Measurements from ENCODE around the gene SHQ1.
"Not testable (repeated sequence)": the region's sequence is repeated elsewhere in the genome, so short reads cannot be mapped to it uniquely, and the experiment has no call there.

Gene SHQ1

GRCh38 chr3:72727172-72727571 lies 121.1 kb downstream of the SHQ1 start:
- no peak for DNase-seq (ENCODE audit: low read depth, low spot score)
- Histone ChIP-seq H3K27ac (no peak overlapping the region), H3K36me3 (ENCODE audit: insufficient read depth, low read length) (no peaks in the 10 kb centered on the region), H3K9me3 (ENCODE audit: low read depth, low read length) (no peaks in the 10 kb centered on the region), H3K4me3 (no peak overlapping the region), H3K9ac (ENCODE audit: insufficient read length) (no peak overlapping the region)
- TF ChIP-seq POLR2AphosphoS5 (IDR thresholded peaks at IDR 0.05; ENCODE audit: borderline replicate concordance, low read depth, low read length) (no peak), FOXP2 (optimal IDR thresholded peaks at IDR 0.05; ENCODE audit: control extremely low read depth, extremely low read length, insufficient read depth) (no peak), EZH2 (IDR thresholded peaks at IDR 0.05) (no peak)

- no peak for DNase-seq (ENCODE audit: low read depth, low spot score)
- H3K4me3 ChIP-seq: no peak overlapping the region
These were observed 123.0 kb downstream of the SHQ1 start for GRCh38 chr3:72725229-72725628.

GRCh38 chr3:72724070-72724469 lies 124.2 kb downstream of the SHQ1 start:
- Histone ChIP-seq H3K4me3 (no peak overlapping the region), H3K36me3 (ENCODE audit: insufficient read depth, low read length) (no peaks in the 10 kb centered on the region), H3K9me3 (ENCODE audit: low read depth, low read length) (no peaks in the 10 kb centered on the region), H3K27ac (no peak overlapping the region), H3K9ac (ENCODE audit: insufficient read length) (no peak overlapping the region)
- TF ChIP-seq FOXP2 (optimal IDR thresholded peaks at IDR 0.05; ENCODE audit: control extremely low read depth, extremely low read length, insufficient read depth) (no peak), POLR2AphosphoS5 (IDR thresholded peaks at IDR 0.05; ENCODE audit: borderline replicate concordance, low read depth, low read length) (no peak), EZH2 (IDR thresholded peaks at IDR 0.05) (no peak)
- DNase-seq (ENCODE audit: low read depth, low spot score): no peak

More at GRCh38 chr3:72725229-72725628, 123.0 kb downstream of the SHQ1 start:
- Histone ChIP-seq H3K9me3 (ENCODE audit: low read depth, low read length) (no peaks in the 10 kb centered on the region), H3K36me3 (ENCODE audit: insufficient read depth, low read length) (no peaks in the 10 kb centered on the region), H3K27ac (no peak overlapping the region), H3K9ac (ENCODE audit: insufficient read length) (no peak overlapping the region)
- no peak for TF ChIP-seq EZH2 (IDR thresholded peaks at IDR 0.05)
- no peak for TF ChIP-seq FOXP2 (optimal IDR thresholded peaks at IDR 0.05; ENCODE audit: control extremely low read depth, extremely low read length, insufficient read depth)
- no peak for TF ChIP-seq POLR2AphosphoS5 (IDR thresholded peaks at IDR 0.05; ENCODE audit: borderline replicate concordance, low read depth, low read length)

- Histone ChIP-seq H3K9ac (ENCODE audit: insufficient read length) (no peak overlapping the region), H3K27ac (peak overlapping the region; percentile 85), H3K9me3 (ENCODE audit: low read depth, low read length) (no peaks in the 10 kb centered on the region), H3K4me3 (no peak overlapping the region), H3K36me3 (ENCODE audit: insufficient read depth, low read length) (no peaks in the 10 kb centered on the region)
- DNase-seq (ENCODE audit: low read depth, low spot score): no peak
- TF ChIP-seq FOXP2 (optimal IDR thresholded peaks at IDR 0.05; ENCODE audit: control extremely low read depth, extremely low read length, insufficient read depth) (no peak), EZH2 (IDR thresholded peaks at IDR 0.05) (no peak), POLR2AphosphoS5 (IDR thresholded peaks at IDR 0.05; ENCODE audit: borderline replicate concordance, low read depth, low read length) (no peak)
These were observed 125.1 kb downstream of the SHQ1 start for GRCh38 chr3:72722930-72723726.

- Histone ChIP-seq H3K4me3 (peak overlapping the region; percentile 52), H3K36me3 (ENCODE audit: insufficient read depth, low read length) (no peaks in the 10 kb centered on the region), H3K9ac (ENCODE audit: insufficient read length) (peak overlapping the region; percentile 32), H3K9me3 (ENCODE audit: low read depth, low read length) (no peaks in the 10 kb centered on the region), H3K27ac (peak overlapping the region; percentile 95)
- TF ChIP-seq EZH2 (IDR thresholded peaks at IDR 0.05) (no peak), FOXP2 (optimal IDR thresholded peaks at IDR 0.05; ENCODE audit: control extremely low read depth, extremely low read length, insufficient read depth) (no peak), POLR2AphosphoS5 (IDR thresholded peaks at IDR 0.05; ENCODE audit: borderline replicate concordance, low read depth, low read length) (no peak)
- peak; percentile 94 for DNase-seq (ENCODE audit: low read depth, low spot score)
These were observed 126.4 kb downstream of the SHQ1 start for GRCh38 chr3:72721683-72722381.

- Histone ChIP-seq H3K4me3 (no peak overlapping the region), H3K27ac (peak overlapping the region; percentile 95), H3K9ac (ENCODE audit: insufficient read length) (peak overlapping the region; percentile 32), H3K9me3 (ENCODE audit: low read depth, low read length) (no peaks in the 10 kb centered on the region), H3K36me3 (ENCODE audit: insufficient read depth, low read length) (no peaks in the 10 kb centered on the region)
- no peak for DNase-seq (ENCODE audit: low read depth, low spot score)
- TF ChIP-seq FOXP2 (optimal IDR thresholded peaks at IDR 0.05; ENCODE audit: control extremely low read depth, extremely low read length, insufficient read depth) (no peak), POLR2AphosphoS5 (IDR thresholded peaks at IDR 0.05; ENCODE audit: borderline replicate concordance, low read depth, low read length) (no peak), EZH2 (IDR thresholded peaks at IDR 0.05) (no peak)
These were observed 127.7 kb downstream of the SHQ1 start for GRCh38 chr3:72720566-72720965.

GRCh38 chr3:72719137-72719536 lies 129.1 kb downstream of the SHQ1 start:
- Histone ChIP-seq H3K36me3 (ENCODE audit: insufficient read depth, low read length) (no peaks in the 10 kb centered on the region), H3K9me3 (ENCODE audit: low read depth, low read length) (no peaks in the 10 kb centered on the region), H3K4me3 (no peak overlapping the region), H3K27ac (no peak overlapping the region), H3K9ac (ENCODE audit: insufficient read length) (no peak overlapping the region)
- DNase-seq (ENCODE audit: low read depth, low spot score): no peak
- no peak for TF ChIP-seq EZH2 (IDR thresholded peaks at IDR 0.05)

- not testable (repeated sequence) for DNase-seq (ENCODE audit: low read depth, low spot score); H3K9me3 ChIP-seq (ENCODE audit: low read depth, low read length); H3K27ac ChIP-seq; H3K4me3 ChIP-seq; H3K36me3 ChIP-seq (ENCODE audit: insufficient read depth, low read length); H3K9ac ChIP-seq (ENCODE audit: insufficient read length)
These were observed 134.1 kb downstream of the SHQ1 start for GRCh38 chr3:72714135-72714534.

- H3K9me3 ChIP-seq (ENCODE audit: low read depth, low read length); DNase-seq (ENCODE audit: low read depth, low spot score); H3K36me3 ChIP-seq (ENCODE audit: insufficient read depth, low read length); H3K4me3 ChIP-seq; H3K27ac ChIP-seq; H3K9ac ChIP-seq (ENCODE audit: insufficient read length): not testable (repeated sequence)
These were observed 137.8 kb downstream of the SHQ1 start for GRCh38 chr3:72710471-72710870.

Data from SK-N-MC (cell line).